Thyroid gland (tissue), 4 donors: ENCODE results near the gene SF1. TPM values are rescaled to one million over a fixed set of nuclear protein-coding genes. Genes with fewer than 3 reads are reported as not detected.

Experiments used
- DNase-seq, 2 donors: peaks; one replicate each; pipeline ENCODE4 v3.0.0-alpha.2; 2019
- H3K27ac ChIP-seq, 3 donors: fragments of 200-600 bp; sonication (generic); 1 replicate in 2 of 3; 2 replicates in 1 of 3; pipeline ENCODE4 v1.5.1; 2016 to 2019; ENCODE audit warnings: mild to moderate bottlenecking in 1 of 3, moderate library complexity in 1 of 3
- H3K27me3 ChIP-seq: fragments of 200-600 bp; sonication (generic); one replicate; pipeline ENCODE4 v1.5.1; 2019
- H3K36me3 ChIP-seq, 2 donors: fragments of 200-600 bp; sonication (generic); one replicate each; pipeline ENCODE4 v1.5.1; 2016 to 2019
- H3K4me1 ChIP-seq, 2 donors: fragments of 200-600 bp; sonication (generic); one replicate each; pipeline ENCODE4 v1.5.1; 2017 to 2019
- H3K4me3 ChIP-seq, 3 donors: fragments of 200-600 bp; sonication (generic); replicated peaks in 1 of 3; 1 replicate in 2 of 3; 2 replicates in 1 of 3; pipeline ENCODE4 v1.5.1; 2016; ENCODE audit warnings: mild to moderate bottlenecking in 1 of 3
- H3K9me3 ChIP-seq: fragments of 200-600 bp; sonication (generic); one replicate; pipeline ENCODE4 v1.5.1; 2017
- CTCF ChIP-seq, 6 experiments: fragments of 200-600 bp in 3 of 6; fragments of 450-650 bp in 3 of 6; sonication (generic) in 3 of 6; IDR thresholded peaks; one replicate each; pipeline ENCODE4 v1.5.1; 2016 to 2019; ENCODE audit warnings: antibody characterized with exemption in 6 of 6, mild to moderate bottlenecking in 2 of 6, inconsistent platforms in 1 of 6, moderate library complexity in 1 of 6
- POLR2A ChIP-seq, 2 donors: fragments of 450-650 bp; IDR thresholded peaks; one replicate each; pipeline ENCODE4 v1.6.1; 2017; ENCODE audit warnings: antibody characterized with exemption in 2 of 2, mild to moderate bottlenecking in 2 of 2, moderate library complexity in 1 of 2
- WGBS, 2 donors: methylation state at CpG; one replicate each; pipeline ENCODE4 v1.1.5; 2017; 5-methylcytosine and 5-hydroxymethylcytosine counted together
- intact Hi-C: fragments of 100-400 bp; cut with DNase I; formaldehyde crosslinking; loops from one replicate; pipeline ENCODE4 v1.15.1; 2023
- total RNA-seq, 4 donors: library from RNA; depleted of rRNA; stranded (reverse); fragments of >200 nt; gene quantifications; one replicate each; pipeline ENCODE4 v1.2.3, GENCODE V29; 2016

SF1 gene
- total RNA-seq, 4 donors from 2014 or later: 171 to 419 (median 297) TPM

GRCh38 chr11:64759131-64759721 lies 19.1 kb downstream of the SF1 start:
- intact Hi-C loops: no loop called here

GRCh38 chr11:64758330-64759079 lies 19.8 kb downstream of the SF1 start:
- TF ChIP-seq CTCF (IDR thresholded peaks at IDR 0.05) (no peak), POLR2A (IDR thresholded peaks at IDR 0.05) (no peak)
- 90 to 91% methylated on average over 9 to 15 of the region's 15 CpGs for WGBS, 2 donors
- no peak for DNase-seq
- Histone ChIP-seq H3K9me3 (no peaks in the 10 kb centered on the region), H3K27me3 (no peaks in the 10 kb centered on the region), H3K4me3 (no peak overlapping the region), H3K36me3 (peaks cover 0 to 8% of the 10 kb centered on the region in 2 donors), H3K27ac (peak overlapping the region in 2 of 3 donors; percentile 79 to 87), H3K4me1 (peaks cover 41 to 58% of the 10 kb centered on the region in 2 donors)
- intact Hi-C loops: no loop called here

More at GRCh38 chr11:64759131-64759721, 19.1 kb downstream of the SF1 start:
- Histone ChIP-seq H3K27me3 (no peaks in the 10 kb centered on the region), H3K36me3 (peaks cover 3 to 15% of the 10 kb centered on the region in 2 donors), H3K9me3 (no peaks in the 10 kb centered on the region), H3K4me3 (no peak overlapping the region), H3K27ac (peak overlapping the region; percentile 79 to 87 (median 84)), H3K4me1 (peaks cover 47 to 65% of the 10 kb centered on the region in 2 donors)
- TF ChIP-seq CTCF (IDR thresholded peaks at IDR 0.05) (no peak), POLR2A (IDR thresholded peaks at IDR 0.05) (no peak)
- DNase-seq: peak; percentile 51 to 53
- 43 to 48% methylated on average over 14 to 15 of the region's 21 CpGs for WGBS, 2 donors

GRCh38 chr11:64757549-64758329 lies 20.6 kb downstream of the SF1 start:
- DNase-seq: no peak
- no peak for TF ChIP-seq CTCF (IDR thresholded peaks at IDR 0.05)
- no peak for TF ChIP-seq POLR2A (IDR thresholded peaks at IDR 0.05)
- Histone ChIP-seq H3K36me3 (peaks cover 0 to under 1% of the 10 kb centered on the region in 2 donors), H3K27me3 (no peaks in the 10 kb centered on the region), H3K9me3 (no peaks in the 10 kb centered on the region), H3K4me1 (peaks cover 33 to 50% of the 10 kb centered on the region in 2 donors), H3K4me3 (no peak overlapping the region), H3K27ac (no peak overlapping the region)
- intact Hi-C loops: no loop called here
- WGBS, 2 donors: 84 to 95% methylated on average over 13 to 17 of the region's 19 CpGs

GRCh38 chr11:64755681-64756361 lies 22.5 kb downstream of the SF1 start:
- TF ChIP-seq POLR2A (IDR thresholded peaks at IDR 0.05) (no peak), CTCF (IDR thresholded peaks at IDR 0.05) (no peak)
- intact Hi-C loops: no loop called here
- no peak overlapping the region for H3K4me3 ChIP-seq

More at GRCh38 chr11:64755681-64756361, 22.5 kb downstream of the SF1 start:
- no peak for DNase-seq
- 89 to 91% methylated on average over 13 of the region's 13 CpGs for WGBS, 2 donors
- H3K27me3 ChIP-seq: no peaks in the 10 kb centered on the region
- no peaks in the 10 kb centered on the region for H3K9me3 ChIP-seq
- no peaks in the 10 kb centered on the region for H3K36me3 ChIP-seq
- H3K4me1 ChIP-seq: peaks cover 29 to 34% of the 10 kb centered on the region in 2 donors
- H3K27ac ChIP-seq: peak overlapping the region in 1 of 3 donors; percentile 36
